HG03460 (cell line): ENCODE measurements around the gene PYGO2.
A peak's percentile ranks its signal among the peaks of the same experiment; 100 is the strongest.

Experiments
- ATAC-seq: cut with Tn5 transposase; IDR thresholded peaks from one replicate; pipeline ENCODE4 v1.9.1; 2021; ENCODE audit not compliant: unreplicated experiment

Gene PYGO2

DNA sequence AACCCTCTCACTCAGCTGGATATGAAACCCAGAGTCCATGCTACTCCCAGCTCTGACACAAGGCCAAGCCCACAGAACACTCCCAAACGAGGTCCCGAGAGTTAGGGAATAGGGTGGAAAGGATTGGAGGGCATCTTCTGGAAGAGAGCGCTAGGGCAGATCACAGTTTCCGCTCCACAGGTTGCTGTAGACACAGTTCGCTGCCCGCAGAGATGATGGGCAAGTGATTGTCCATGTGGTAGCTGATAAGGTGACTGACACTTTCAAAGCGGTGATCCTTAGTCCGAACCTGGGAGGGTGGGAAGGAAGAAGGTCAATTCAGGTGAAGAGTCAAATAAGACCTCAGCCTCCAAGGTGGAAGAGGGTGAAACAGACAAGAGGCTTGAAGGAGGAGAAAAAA is 2.1 kb upstream of the PYGO2 start:
- ATAC-seq = no peak

DNA sequence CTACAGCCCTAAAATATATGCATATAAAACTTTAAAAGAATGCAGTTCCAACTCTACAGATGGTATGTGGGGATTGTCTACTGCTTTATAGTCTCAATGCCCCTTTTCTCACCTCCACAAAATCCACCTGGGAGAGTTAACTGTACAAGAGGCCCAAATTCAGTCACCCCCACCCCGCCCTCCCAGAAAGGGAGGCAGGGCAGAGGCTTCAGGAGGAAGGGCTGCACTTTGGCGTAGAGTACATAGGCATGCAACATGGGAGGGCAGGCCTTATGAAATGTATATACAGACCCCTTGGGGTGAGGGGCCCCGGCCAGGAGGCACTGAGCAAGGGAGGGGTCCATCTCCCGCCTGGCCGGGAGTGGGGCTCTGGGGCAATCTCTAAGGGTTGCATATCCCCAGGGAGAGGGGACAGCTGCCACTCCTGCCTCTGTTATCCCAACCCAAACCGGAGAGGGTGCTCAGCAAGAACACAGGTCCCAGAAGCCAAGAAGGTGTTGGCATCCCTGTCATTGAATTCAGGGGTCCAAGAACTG is 1.3 kb upstream of the PYGO2 start:
- ATAC-seq = no peak

DNA sequence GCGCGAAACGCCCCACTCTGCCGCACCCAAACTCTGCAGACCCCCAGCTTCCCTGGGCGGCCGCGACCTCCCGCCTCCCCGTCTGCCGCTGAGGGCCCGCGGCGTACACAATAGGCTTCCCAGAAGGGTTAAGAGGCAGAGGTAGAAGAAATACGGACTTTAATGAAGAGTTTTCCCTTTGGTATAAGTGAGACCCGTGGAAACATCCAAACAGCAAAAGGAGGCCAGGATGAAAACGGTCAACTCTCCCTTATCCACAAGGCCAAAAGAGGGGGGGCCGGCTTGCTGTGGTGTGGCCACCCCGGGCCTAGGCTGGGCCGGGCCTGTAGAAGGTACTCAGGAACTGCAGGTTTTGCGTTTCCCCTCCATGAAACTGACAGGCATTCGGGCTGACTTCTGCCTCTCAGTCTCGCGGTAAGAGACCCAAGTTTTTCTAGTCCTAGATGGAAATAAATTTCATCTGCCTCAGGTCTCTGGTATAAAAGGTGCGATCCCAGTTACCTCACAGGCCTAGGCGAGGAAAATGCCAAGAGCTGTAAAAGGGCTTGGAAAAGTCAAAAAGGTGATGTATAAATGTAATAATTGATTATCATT is 671 bp upstream of the PYGO2 start:
- ATAC-seq = no peak

DNA sequence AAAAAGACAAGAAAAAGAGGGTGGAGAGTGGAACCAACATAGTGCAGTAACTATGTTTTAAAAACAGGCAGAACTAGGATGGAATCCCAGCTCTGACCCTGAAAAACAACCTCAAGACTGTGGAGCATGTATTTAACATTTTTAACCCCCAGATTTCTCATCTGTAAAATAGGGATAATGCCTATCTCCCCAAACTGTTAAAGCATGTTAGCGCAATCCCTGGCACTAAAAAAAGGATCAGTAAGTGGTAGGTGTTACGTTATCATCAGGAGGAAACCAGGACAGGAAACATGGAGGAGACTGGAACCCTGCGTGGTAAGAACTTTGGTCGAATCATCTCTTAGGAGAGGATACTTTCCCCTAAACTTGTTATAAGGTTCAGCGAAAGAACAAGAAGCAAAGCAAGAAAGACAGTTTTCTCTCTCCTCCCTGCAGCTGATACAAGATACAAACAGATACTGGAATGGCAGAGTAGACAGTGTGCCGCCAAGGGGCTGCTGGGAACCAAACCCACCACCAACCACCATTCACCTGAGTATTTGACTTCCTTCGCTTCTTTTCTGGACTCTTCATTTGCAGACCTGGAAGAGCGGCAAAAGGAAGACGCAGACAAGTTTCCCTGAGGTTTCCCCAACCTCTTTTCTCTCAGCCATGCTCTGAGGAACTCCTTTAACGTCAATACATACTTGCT is 991 bp downstream of the PYGO2 start:
- ATAC-seq = no peak

DNA sequence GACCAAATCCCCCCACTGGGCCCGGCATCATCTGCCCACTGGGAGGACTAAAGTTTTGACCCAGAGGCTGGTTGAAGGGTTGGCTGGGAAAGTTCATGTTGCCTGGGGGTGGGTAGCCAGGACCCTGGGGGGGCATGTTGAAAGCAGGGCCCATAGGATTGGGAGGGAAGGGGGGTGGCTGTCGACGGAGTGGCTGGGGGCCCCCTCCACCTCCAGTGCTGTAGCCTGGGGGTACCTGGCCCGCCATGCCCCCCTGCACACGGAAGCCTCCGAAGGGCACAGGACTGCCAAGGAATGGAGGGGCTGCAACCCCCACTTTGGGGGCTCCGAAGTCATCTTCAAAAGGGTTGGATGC is 2.2 kb downstream of the PYGO2 start:
- no peak for ATAC-seq

- no peak for ATAC-seq
These were observed 2.7 kb downstream of the PYGO2 start for GRCh38 chr1:154958681-154959425.

GRCh38 chr1:154958036-154958435 is 3.5 kb downstream of the PYGO2 start:
- no peak for ATAC-seq

GRCh38 chr1:154957091-154957657 is 4.4 kb downstream of the PYGO2 start:
- ATAC-seq = no peak

DNA sequence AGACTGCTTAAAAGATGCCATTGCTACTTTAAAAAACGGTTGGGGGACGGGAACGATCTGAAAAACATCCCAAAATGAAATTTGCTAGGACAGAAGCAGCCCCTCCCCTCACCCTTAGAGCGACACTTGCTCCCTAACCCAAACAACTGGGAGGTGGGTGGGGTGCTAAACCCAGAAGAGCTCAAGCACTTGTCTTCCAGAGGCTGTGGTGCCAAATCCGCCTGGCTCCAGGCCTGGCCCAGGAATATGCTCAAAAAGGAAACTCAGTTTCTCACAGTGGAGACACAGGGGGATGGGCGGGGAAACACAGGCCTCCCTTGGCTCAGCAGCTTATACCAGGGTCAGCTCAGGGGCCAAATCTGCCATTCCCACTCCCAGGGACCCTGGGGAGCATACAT is 5.0 kb downstream of the PYGO2 start:
- no peak for ATAC-seq

DNA sequence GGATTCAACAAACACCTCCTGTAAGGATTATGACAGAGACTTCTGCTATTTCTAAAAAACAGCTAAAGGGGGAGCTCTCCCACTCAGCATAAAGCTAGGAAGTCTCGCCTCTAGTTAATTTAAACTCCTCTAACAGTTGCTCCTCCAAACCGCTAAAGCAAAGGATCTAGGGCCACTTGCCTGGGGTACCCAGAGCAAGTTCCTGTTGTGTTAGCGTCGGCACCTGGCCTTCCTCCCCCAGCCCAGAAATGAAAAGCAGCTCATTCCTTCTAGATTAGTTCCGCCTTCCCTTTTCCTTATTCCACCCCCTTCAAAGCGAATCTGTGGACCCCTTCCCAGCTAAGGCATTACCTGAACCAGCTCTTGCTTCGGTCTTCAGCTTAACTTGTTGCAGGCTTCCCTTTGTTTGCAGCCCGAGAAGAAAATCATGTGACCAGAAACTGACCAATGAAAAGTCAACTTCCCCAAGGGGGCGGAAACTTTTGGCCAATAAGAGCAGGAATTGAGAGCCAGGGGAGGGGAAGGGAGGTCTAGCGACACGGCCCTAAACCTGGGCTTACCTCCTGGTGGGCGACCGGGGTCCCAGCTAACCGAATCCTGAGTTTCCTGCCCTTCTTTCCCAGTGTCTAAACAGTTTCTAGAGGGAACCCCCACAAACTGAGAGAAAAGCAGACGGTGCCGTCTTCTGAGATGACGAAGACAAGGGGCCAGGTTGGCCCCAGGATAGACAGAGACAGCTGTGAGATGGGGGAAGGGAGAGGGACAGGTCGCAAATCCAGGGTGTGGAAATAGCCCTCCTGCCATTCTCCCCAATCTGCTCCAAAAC is 5.7 kb downstream of the PYGO2 start, which contains the start of gene PBXIP1:
PBXIP1 (minus strand) TSS at position 382 of the 826 bp plus-strand sequence. CDS start 2,378 bp downstream, outside the sequence.
- ATAC-seq = peak; percentile 58

- peak; percentile 49 for ATAC-seq
These were observed 6.4 kb downstream of the PYGO2 start for GRCh38 chr1:154955039-154955717.

- no peak for ATAC-seq
These were observed 7.0 kb downstream of the PYGO2 start for GRCh38 chr1:154954541-154954940.

GRCh38 chr1:154953611-154954038 is 8.0 kb downstream of the PYGO2 start:
- ATAC-seq = no peak

DNA sequence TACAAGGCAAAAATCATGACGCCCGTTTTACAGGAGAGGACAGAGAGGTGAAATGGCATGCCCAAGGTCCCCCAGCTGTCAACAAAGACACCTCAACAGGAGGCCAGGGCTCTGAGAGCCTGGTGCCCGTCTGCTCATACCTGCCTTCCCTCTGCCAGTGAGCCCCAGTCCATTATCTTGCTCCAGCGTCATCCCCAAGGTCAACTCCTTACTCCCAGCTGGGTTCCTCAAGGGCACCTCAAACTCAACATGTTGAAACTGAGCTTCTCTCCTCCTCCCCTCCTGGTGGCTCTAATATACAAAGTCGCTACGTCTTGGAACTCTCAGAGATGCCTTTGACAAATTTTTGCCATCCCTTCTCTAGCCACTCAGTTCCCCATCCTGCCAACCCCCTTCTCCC is 8.9 kb downstream of the PYGO2 start:
- no peak for ATAC-seq

DNA sequence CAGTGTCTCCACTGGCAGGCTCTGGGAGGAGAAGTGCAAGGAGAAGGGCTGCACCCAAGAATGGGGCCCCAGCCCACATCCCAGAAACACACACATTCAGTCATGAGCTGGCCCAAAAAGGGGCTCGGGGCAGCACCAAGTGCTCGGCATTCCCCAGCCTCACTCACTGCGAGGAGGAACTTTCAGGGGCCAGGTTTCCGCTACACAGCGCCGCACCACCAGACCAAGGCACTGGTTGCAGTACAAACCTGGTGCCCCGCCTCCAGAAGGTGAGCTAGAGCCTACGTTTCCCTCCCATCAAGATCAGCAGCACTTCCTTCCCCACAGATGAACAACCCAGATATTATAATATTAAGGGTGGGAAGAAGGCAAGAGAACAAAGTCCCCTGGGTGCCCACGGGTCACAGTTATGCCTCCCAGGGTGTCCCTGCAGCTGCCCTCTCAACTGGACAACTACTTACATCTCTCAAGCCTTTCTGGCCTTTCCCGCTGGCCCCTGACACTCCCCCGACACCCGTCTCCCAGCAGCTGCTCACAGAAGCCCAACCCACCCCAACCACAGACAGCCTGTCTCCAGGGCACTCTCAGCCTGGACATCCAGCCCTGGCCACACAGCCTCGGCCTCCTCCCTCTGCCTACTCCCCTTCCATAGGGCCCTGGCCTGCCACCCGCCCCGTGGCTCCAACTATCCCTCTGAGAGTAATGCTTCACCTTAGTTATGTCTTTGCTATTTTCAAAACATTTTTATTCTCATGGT is 9.5 kb downstream of the PYGO2 start:
- no peak for ATAC-seq

DNA sequence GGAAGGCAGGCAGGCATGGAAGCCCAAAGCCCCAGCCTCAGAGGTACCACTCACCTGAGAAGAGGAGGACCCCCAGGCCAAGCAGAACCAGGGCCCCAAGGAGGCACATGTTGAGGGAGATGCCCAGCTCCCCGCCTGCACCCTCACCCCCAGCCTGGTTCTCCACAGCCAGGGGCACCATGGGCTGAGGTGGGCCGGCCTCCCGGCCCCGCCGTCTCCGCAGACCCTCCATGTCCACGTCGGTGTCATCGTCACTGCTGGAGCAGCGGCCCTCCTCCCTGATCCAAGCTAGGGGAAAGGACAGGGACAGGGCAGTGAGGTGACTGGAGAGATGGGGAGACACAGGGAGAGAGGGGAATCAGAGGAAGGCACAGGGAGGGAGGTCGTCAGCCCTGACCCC is 13.5 kb downstream of the PYGO2 start:
- ATAC-seq = no peak

- no peak for ATAC-seq
These were observed 15.4 kb downstream of the PYGO2 start for GRCh38 chr1:154945962-154946850.

GRCh38 chr1:154945160-154945961 is 16.2 kb downstream of the PYGO2 start:
- no peak for ATAC-seq
